ENCODE data around the gene GAS2. TPM values are rescaled to one million over a fixed set of nuclear protein-coding genes. Genes with fewer than 3 reads are reported as not detected.

The GAS2 gene
- polyA plus RNA-seq, 1 of the 3 experiments (the other 2 are of a cell fraction), result 0.72 TPM

- TF ChIP-seq ELF1 (IDR thresholded peaks at IDR 0.05), result no peak
- no peaks in the 10 kb centered on the region for H4K20me1 ChIP-seq (ENCODE audit: insufficient read depth)
- H3K9me2 ChIP-seq, result no peaks in the 10 kb centered on the region
- no peak overlapping the region for H3K9ac ChIP-seq
- no peak overlapping the region for H2AFZ ChIP-seq (ENCODE audit: low read depth)
- H3K36me3 ChIP-seq (replicated peaks in 1 of 2; ENCODE audit: control insufficient read depth in 1 of 2, insufficient read depth in 2 of 2, low read length in 1 of 2), result no peaks in the 10 kb centered on the region
- H3K4me3 ChIP-seq (ENCODE audit: low read depth in 2 of 2, low read length in 1 of 2), result no peak overlapping the region
- ChIA-PET POLR2A (no interaction called here), CTCF (interaction anchor here (1.0 kb wide), 1 partner anchor 30 kb away, joined by 3 read pairs; no protein-coding TSS in a partner anchor)
- no peaks in the 10 kb centered on the region for H3K4me1 ChIP-seq (ENCODE audit: control insufficient read depth in 1 of 2, insufficient read depth in 2 of 2, low read depth in 1 of 2, low read length in 1 of 2)
- no peak overlapping the region for H3K4me2 ChIP-seq
- 52% methylated on average over 4 of the region's 4 CpGs for WGBS (ENCODE audit: low lambda C conversion rate)
- no peak for DNase-seq
- H3K9me3 ChIP-seq, result no peaks in the 10 kb centered on the region
- H3F3A ChIP-seq (replicated peaks; ENCODE audit: insufficient read depth), result no peaks in the 10 kb centered on the region
- no peak overlapping the region for H3K27ac ChIP-seq (ENCODE audit: low read depth in 2 of 2, low read length in 1 of 2)
- no peaks in the 10 kb centered on the region for H3K79me2 ChIP-seq (ENCODE audit: insufficient read depth)
- H3K27me3 ChIP-seq (ENCODE audit: insufficient read depth), result no peaks in the 10 kb centered on the region
These were observed 10.9 kb downstream of the GAS2 start for GRCh38 chr11:22677153-22677903.

- CTCF ChIA-PET, result interaction anchor here (1.2 kb wide), 1 partner anchor 10 kb away, joined by 3 read pairs; no protein-coding TSS in a partner anchor
- no peaks in the 10 kb centered on the region for H3F3A ChIP-seq (replicated peaks; ENCODE audit: insufficient read depth)
- 39% methylated on average over 2 of the region's 2 CpGs for WGBS (ENCODE audit: low lambda C conversion rate)
- no peaks in the 10 kb centered on the region for H3K4me1 ChIP-seq (ENCODE audit: control insufficient read depth in 1 of 2, insufficient read depth in 2 of 2, low read depth in 1 of 2, low read length in 1 of 2)
- no peak overlapping the region for H3K4me2 ChIP-seq
- TF ChIP-seq TAF1 (IDR thresholded peaks at IDR 0.05; ENCODE audit: borderline replicate concordance, low read depth, low read length), result no peak
- TF ChIP-seq PBX3 (IDR thresholded peaks at IDR 0.05), result no peak
- no peak for TF ChIP-seq YY1 (IDR thresholded peaks at IDR 0.05; ENCODE audit: low read depth)
- TF ChIP-seq ZBTB33 (IDR thresholded peaks at IDR 0.05; ENCODE audit: borderline replicate concordance, low read depth), result no peak
- TF ChIP-seq FOSL2 (IDR thresholded peaks at IDR 0.05; ENCODE audit: borderline replicate concordance, low read depth), result no peak
- no peak for TF ChIP-seq TCF12 (IDR thresholded peaks at IDR 0.05)
- TF ChIP-seq EP300 (IDR thresholded peaks at IDR 0.05; ENCODE audit: borderline replicate concordance in 1 of 2, low read depth in 1 of 2, low read length in 1 of 2), result no peak
- no peak for TF ChIP-seq IRF3 (IDR thresholded peaks at IDR 0.05; ENCODE audit: low read depth, low read length)
- no peak for TF ChIP-seq RFX5 (IDR thresholded peaks at IDR 0.05; ENCODE audit: low read length)
- TF ChIP-seq ELF1 (IDR thresholded peaks at IDR 0.05), result no peak
- no peak for TF ChIP-seq GATA2 (CRISPR knock-in tag; IDR thresholded peaks at IDR 0.05)
- no peaks in the 10 kb centered on the region for H4K20me1 ChIP-seq (ENCODE audit: insufficient read depth)
- H3K4me3 ChIP-seq (ENCODE audit: low read depth in 2 of 2, low read length in 1 of 2), result no peak overlapping the region
- no peak overlapping the region for H3K9ac ChIP-seq
- no peak overlapping the region for H2AFZ ChIP-seq (ENCODE audit: low read depth)
- no peak for DNase-seq
- H3K79me2 ChIP-seq (ENCODE audit: insufficient read depth), result no peaks in the 10 kb centered on the region
- H3K9me3 ChIP-seq, result no peaks in the 10 kb centered on the region
- POLR2A ChIA-PET, result no interaction called here
- H3K27me3 ChIP-seq (ENCODE audit: insufficient read depth), result no peaks in the 10 kb centered on the region
- no peaks in the 10 kb centered on the region for H3K9me2 ChIP-seq
- no peak overlapping the region for H3K27ac ChIP-seq (ENCODE audit: low read depth in 2 of 2, low read length in 1 of 2)
- H3K36me3 ChIP-seq (replicated peaks in 1 of 2; ENCODE audit: control insufficient read depth in 1 of 2, insufficient read depth in 2 of 2, low read length in 1 of 2), result no peaks in the 10 kb centered on the region
These were observed 14.2 kb downstream of the GAS2 start for GRCh38 chr11:22680628-22681027.

Data from SK-N-SH (cell line).